HG02623 (cell line): ENCODE results near the gene RTN4RL1.
A peak's percentile ranks its signal among the peaks of the same experiment; 100 is the strongest.

Experiments used
- ATAC-seq: cut with Tn5 transposase; IDR thresholded peaks from one replicate; pipeline ENCODE4 v1.9.1; 2021; ENCODE audit warnings: moderate library complexity; ENCODE audit not compliant: unreplicated experiment

Gene RTN4RL1

DNA sequence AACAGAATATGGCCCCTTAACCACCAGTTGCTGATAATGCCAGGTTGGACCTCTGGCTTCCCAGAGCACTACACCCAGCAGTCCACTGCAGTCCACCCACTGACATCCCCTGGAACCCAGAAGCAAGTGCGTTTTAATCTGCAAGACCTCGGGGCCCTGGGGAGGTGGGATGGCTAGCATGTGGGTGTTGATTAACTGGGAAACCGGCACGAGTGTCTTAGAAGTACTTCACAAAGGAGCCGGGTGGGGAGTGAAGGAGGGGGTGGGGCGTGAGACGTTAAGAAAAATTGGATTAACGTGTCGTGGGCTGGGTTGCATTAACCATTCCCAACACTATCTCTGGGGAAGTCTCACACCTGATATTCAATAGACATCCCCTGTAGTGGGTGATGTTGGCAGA lies 23.7 kb upstream of the RTN4RL1 start:
- no peak for ATAC-seq

DNA sequence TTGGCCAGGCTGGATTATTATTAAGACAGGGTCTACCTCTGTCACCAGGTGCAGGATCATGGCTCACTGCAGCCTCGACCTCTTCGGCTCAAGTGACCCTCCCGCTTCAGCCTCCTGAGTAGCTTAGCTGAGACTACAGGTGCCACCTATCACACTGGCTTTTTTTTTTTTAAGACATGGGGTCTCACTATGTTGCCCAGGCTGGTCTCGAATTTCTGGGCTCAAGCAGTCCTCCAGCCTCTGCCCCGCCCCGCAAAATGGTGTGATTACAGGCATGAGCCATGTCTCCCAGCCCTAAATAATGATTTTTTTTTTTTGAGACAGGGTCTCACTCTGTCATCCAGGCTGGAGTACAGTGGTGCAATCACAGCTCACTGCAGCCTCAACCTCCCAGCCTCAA lies 22.5 kb upstream of the RTN4RL1 start:
- ATAC-seq = no peak

DNA sequence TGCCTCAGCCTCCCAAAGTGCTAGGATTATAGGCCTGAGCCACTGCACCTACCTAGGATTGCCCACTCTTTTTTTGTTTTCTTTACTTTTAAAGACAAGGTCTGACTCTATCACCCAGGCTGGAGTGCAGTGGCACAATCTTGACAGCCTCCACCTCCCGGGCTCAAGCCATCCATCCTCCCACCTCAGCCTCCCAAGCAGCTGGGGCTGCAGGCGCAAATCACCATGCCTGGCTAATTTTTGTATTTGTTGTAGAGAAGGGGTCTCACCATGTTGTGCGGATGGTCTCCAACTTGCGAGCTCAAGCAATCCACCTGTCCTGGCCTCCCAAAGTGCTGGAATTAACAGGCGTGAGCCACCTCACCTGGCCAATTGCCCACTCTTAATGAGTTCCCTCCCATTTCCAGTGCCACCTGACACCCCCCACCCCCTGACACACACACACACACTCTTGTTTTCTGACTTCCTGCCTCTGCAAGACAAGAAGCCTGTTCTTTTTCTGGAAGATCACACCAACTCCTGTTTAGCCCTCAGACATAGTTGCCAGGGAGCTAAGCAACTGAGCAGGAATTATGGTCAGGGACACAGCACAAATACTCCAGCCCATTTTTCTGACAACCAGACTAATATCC lies 19.2 kb upstream of the RTN4RL1 start:
- ATAC-seq = no peak

DNA sequence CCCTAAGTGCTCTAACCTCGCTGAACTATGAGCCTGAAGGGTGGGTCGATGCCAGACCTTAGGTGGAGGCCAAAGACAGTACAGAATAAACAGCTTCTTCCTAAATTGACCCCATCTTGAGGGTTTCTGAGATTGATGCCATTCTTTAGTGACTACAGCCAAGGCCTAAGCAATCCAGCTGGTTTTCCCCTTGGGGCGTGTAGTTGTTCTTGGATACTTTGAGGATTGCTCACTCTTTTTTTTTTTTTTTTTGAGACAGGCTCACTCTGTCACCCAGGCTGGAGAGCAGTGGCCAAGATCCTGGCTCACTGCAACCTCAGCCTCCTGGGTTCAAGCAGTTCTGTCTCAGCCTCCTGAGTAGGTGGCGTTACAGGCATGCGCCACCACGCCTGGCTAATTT lies 18.7 kb upstream of the RTN4RL1 start:
- no peak for ATAC-seq

DNA sequence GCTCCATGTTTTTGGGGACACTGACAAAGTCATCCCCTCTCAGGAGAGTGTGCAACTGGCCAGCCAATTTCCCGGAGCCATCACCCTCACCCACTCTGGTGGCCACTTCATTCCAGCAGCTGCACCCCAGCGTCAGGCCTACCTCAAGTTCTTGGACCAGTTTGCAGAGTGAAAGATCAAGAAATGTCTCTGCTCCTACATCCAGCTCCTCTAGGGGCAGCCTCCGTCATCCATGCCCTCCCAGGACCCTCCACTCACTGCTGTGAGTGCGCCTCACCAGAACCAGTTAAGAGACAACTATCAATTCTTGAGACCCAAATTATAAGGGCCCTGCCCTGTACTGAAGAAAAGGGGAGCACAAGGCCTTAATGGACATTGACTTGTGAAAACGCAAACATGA lies 17.8 kb upstream of the RTN4RL1 start:
- ATAC-seq = no peak

DNA sequence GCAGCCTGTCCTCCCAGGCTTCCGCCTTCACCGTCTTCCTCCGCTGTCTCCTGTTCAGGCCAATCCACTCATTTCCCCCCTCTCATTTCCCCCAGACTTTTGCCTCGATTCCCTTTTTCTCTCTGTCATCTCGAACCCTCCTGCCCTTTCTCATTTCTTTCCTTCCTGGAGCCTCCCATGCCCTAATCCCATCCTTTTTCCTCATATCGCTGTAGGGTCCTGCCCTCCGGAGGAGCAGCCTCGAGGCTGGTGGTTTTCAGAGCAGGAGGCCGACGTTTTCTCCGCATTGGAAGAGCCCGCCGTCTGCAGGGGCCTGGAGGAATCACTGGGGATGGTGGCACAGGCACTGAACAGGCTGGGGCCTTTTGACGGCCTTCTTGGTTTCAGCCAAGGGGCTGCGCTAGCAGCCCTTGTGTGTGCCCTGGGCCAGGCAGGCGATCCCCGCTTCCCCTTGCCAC lies 17.3 kb upstream of the RTN4RL1 start:
- no peak for ATAC-seq

DNA sequence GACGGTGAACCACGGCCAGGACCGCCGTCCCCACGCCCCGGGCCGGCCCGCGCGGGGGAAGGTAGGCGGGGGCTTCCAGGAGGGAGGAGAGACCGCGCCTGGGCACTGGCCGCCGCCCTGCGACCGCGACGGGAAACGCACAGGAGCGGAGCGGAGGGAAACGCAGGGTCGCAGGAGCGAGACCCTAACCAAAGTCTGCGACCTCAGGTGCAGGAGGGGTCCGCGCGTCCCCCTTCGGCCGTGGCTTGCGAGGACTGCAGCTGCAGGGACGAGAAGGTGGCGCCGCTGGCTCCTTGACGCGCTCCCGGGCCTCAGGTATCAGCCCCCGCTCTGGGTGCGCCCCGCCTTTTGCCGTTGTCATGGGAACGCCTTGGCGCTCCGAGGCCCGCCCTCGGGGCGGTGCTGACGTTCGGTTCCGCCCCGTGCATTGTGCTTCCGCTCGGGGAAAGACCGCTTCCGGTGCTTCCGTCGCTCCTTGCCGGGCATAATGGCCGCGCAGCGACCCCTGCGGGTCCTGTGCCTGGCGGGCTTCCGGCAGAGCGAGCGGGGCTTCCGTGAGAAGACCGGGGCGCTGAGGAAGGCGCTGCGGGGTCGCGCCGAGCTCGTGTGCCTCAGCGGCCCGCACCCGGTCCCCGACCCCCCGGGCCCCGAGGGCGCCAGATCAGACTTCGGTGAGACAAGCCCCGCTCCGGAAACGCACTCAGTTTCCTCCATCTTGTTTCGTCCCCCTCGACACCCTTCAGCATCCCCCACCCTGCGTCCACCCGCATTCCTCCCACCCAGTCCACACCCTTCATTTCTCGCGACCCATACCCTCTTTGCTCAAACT lies 16.6 kb upstream of the RTN4RL1 start, which contains the start of gene OVCA2:
Gene OVCA2, plus strand, starts transcription at position 462 of the 829 bp plus-strand sequence. Its CDS starts 26 bp downstream, at position 488.
- ATAC-seq = peak; percentile 87

DNA sequence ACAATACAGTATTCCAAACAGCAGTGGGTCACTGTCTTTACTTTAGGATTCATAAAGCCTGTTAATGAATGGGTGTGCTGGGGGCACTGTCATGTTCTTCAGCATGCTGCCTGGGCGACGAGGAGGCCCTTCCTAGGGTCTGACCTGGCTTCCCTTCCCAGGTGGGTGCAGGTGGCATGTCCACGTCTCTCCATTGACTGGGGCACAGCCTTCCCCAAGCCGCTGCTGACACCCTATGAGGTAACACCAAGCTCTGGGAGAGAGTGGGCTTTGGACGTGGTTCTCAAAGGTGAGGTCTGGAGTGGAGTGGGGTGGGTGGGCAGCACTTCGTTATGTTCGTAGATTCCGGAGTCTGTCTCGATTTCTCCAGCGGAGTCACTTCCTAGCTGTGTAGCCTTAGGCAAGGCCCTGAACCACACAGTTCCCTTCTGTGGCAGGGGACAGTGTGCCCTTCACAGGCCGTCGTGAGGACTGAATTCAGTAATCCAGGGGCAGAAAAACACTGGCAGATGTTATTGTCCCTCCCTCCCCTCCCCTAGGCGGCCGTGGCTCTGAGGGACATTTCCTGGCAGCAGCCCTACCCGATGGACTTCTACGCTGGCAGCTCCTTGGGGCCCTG lies 15.9 kb upstream of the RTN4RL1 start:
- no peak for ATAC-seq

DNA sequence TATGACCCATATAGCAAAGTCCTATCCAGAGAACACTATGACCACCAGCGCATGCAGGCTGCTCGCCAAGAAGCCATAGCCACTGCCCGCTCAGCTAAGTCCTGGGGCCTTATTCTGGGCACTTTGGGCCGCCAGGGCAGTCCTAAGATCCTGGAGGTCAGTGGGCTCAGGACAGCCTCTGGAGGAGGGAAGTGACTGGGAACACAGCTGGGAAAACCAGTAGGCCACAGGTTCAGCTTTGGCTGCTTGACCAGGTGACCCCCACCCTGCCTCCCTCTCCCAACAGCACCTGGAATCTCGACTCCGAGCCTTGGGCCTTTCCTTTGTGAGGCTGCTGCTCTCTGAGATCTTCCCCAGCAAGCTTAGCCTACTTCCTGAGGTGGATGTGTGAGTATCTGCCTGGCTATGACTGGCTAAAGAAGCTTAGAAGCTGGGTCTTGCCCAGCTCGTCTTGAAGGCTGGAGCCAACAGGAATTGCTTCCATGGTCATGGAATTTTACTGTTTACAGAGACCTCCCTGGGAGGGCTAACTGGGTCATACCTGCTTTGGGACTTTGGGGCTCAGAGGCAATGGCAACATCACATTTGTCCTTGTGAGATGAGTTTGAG lies 15.2 kb upstream of the RTN4RL1 start:
- no peak for ATAC-seq

DNA sequence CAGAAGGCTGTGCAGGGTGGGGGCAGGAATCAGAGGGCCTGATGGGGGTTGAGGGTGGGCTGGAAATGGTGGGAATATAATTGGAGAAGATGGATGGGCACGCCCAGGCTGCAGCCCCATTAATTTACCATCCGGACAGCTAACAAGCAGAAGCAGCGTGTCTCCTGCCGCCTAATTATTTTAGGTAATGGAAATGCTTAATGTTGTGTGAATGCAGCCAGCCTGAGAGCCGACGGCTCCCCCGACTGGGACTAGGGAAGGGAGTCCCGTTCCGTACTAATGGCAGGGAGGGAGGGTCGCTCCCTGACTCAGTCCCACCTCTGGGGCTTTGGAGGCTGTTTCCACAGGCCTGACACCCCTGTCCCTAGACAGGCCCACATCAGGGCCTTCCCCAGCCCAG lies 12.0 kb upstream of the RTN4RL1 start:
- no peak for ATAC-seq

DNA sequence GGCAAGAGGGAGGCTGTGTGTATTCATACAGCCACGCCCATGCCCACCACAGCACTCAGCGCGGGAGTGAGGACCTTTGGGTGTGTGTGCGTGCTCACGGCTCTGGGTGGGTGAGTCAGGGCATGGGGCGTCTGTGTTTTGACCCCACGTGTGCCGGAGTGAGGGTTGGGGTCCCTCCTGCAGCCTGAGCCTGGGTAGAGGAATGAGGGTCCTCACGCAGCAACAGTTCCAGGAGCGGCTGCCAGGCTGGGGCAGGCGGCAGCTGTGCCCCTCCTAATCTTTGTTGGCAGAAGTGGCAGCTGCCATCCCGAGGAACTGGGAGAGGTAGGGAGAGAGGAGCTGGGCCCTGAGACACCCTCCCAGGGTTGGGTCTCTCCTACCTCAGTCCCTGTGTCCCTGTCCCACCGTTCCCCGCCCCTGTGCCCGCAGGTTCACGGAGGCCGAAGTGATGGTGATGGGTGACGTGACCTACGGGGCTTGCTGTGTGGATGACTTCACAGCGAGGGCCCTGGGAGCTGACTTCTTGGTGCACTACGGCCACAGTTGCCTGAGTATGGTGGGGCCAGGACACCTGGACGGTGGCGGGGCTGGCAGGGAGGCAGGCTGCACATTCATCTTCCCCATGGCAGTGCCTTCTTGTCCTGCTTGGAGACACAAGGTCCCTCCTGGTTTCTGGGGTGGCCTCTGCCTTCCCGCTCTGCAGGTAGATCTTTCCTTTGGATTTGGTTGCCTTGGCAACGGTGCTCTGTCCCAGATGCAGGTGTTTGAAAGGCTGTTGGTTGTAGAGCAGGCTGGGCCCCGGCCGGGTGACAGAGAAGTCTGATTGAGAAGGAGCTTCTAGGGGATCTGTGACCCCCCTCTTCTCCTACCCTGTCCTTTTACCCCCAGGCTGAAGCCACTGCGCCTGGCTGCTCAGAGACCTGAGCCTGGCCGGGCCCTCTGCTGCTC lies 10.7 kb upstream of the RTN4RL1 start:
- ATAC-seq = no peak

DNA sequence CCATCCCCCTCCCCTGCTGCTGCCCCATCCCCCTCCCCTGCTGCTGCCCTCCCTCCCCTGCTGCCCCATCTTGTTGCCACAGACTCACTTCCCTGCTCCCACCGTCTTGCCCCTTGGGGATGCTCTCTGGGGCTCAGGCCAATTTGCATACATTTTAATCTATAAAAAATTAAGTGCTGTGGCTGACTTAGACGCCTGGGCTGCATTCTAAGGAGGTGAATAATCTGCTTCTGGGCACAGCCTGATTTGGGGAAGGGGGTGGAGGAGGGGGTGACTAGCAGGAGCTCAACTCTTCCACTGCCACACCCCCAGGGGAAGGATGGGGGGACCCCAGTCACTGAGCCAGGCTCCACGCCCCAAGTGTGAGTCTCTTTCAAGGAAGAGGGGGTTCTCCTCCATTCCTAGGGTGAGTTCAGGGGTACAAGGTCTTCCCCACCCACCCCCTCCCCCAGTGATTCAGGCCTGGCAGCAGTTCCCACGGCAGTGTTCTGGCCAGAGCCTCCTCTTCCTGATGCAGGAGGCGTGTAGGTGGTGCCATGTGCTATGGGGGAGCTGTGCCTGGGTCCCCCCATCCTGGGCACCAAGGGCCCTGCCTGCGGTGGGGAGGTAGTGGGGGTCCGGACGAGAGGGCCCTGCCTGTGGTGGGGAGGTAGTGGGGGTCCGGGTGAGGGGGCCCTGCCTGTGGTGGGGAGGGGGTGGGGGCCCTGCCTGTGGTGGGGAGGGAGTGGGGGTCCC lies 9.8 kb upstream of the RTN4RL1 start:
- ATAC-seq = no peak

DNA sequence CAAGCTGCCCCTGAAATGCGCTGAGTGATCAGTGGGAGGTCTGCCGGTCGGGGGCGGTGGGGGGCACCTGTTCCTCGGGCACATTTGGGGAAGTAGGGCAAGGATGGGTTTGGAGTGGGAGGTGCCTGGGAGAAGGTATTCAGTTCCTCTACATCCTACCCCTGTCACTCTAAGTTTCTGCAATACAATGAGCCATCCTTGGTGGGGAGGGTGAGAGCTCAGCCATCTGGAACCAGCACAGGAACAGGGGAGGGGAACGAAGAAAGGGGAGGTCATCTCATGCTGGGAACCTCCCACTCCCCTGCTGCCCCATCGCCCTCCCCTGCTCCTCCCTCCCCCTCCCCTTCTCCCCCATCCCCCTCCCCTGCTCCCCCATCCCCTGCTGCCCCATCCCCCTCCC lies 9.0 kb upstream of the RTN4RL1 start:
- ATAC-seq = no peak

DNA sequence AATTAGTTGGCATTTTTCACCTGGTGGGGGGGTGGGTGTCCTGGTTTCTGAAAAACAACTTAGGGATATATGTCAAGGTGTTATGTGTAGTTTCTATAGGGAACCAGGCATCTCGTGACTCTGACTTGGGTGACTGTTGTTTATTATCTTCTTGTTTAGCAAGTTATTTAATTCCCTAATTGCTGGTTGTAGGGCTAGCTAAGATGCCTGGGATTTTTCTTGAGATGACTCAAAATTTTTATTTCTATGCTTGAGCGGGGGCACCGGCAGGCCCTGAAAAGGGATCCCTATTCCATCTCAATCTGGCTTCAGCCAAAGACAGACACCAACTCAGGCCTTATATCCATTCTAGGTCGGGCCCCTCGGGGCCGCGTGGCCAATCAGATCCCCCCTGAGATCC lies 8.0 kb upstream of the RTN4RL1 start:
- no peak for ATAC-seq

DNA sequence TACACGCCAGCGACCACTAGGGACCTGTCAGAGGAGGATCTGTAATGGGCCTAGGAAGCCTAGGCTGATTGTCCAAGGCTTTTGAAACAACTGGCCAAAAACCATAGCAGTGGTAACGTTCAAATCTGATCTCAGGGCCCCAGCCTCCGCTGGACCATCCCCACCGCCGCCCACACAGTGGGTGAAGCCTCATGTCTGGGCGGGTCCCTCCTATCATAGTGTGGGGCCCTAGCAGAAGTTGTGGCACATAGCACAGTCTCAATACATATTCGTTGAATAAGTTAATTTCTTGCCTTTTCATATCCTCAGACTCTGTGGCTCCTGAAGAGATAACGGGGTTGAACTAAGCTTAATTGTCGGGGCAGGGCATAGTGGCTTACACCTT lies 5.6 kb upstream of the RTN4RL1 start:
- no peak for ATAC-seq

DNA sequence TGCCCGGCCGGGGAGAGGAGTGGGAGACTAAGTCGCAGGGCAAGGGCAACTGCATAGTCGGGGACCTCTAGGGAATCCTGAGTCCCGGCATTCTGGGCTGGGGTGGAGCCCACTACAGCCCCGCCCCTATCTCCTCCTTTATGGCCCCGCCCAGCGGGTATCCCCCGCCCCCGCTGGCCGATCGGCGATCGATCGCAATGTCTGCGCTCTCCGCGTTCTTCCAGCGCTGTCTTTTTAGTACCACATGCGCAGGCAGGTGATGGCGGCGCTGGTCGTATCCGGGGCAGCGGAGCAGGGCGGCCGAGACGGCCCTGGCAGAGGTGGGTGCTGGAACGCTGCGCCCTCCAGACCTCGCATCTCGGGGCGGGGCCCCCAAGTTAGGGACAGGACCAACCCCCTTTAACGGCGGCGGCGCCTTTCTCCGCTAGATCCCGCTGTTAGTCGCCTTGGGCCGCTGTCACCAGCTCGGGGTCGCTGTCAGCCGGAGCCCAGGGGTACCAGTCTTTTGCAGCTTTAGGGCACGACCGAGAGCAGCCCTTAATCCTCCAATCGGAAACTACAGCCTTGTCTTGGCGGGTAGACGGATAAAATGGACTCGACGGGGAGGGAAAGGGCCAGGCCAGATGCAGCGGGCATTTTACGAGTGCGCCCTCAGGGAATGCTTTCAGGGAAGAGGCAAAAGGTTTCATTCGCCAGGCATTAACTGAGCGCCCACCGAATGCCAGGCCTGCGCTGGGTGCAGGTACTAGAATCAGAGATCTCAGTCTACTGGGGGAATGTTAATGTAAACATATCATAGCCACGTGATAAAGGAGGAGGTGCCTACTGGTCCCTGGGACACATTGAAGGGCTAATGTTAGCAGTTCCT lies 5.0 kb upstream of the RTN4RL1 start, which contains the start of gene DPH1:
Gene DPH1, plus strand, starts transcription at position 243 of the 868 bp plus-strand sequence. Its CDS starts 17 bp downstream, at position 260.
- peak; percentile 69 for ATAC-seq

DNA sequence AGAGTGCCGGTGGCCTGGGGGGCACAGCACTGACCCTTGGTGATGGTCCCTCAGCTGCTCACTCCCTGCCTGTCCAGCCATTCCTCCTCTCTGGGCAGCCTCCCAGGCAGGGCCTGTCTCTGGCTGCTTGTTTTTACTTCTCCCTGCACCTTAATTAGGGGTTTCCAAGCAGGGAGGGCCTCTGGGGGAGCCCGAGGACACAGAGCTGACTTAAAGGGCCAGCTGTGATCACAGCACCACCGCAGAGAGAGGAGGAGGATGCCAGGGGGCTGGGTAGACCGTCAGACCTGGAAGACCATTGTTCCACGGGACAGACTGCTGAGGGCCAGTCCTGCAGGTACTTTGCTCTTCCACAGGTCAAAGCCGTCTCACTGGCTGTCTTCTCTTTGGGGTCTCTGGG lies 3.6 kb upstream of the RTN4RL1 start:
- ATAC-seq = no peak

DNA sequence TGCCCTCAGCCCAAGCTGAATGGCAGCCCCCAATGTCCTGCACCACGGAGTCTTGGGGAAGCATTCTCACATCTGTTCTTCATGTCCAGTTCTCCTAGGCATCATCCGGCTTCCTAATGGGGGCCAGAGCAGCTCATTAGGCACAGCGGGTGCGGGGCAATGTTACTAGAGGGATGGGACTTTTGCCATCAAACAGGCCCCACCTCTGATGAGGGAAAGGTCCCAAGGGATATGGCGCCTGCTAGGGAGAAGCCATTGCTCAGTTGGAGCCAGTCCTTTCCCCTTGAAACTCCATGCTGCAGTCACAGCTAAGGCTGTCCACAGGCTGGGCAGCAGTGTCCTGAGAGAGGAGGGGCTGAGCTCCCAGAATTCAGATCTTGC lies 3.1 kb upstream of the RTN4RL1 start:
- no peak for ATAC-seq
